Left kidney (tissue), 2 donors: ENCODE results near the gene PRDM16. TPM values are rescaled to one million over a fixed set of nuclear protein-coding genes. Genes with fewer than 3 reads are reported as not detected.

ENCODE experiments used
- DNase-seq: peaks from one replicate; pipeline ENCODE4 v3.0.0-alpha.2; 2013
- polyA plus RNA-seq: library from polyadenylated mRNA; unstranded; fragments of 120-200 nt; gene quantifications from one replicate; pipeline ENCODE4 v1.2.1, GENCODE V29; 2013; ENCODE audit not compliant: insufficient read length

PRDM16 gene
- polyA plus RNA-seq, 1 donor = 7.3 TPM

GRCh38 chr1:3124246-3124645, 55.2 kb downstream of the PRDM16 start:
- DNase-seq = no peak

- DNase-seq = no peak
Measured at GRCh38 chr1:3125078-3125477, 56.1 kb downstream of the PRDM16 start.

- DNase-seq = no peak
Measured at GRCh38 chr1:3125546-3126368, 56.8 kb downstream of the PRDM16 start.

GRCh38 chr1:3126756-3127678, 58.0 kb downstream of the PRDM16 start:
- no peak for DNase-seq

- no peak for DNase-seq
Measured at GRCh38 chr1:3127738-3128137, 58.7 kb downstream of the PRDM16 start.

GRCh38 chr1:3128431-3129132, 59.6 kb downstream of the PRDM16 start:
- DNase-seq = no peak

- no peak for DNase-seq
Measured at GRCh38 chr1:3129133-3129490, 60.1 kb downstream of the PRDM16 start.

GRCh38 chr1:3130268-3130667, 61.3 kb downstream of the PRDM16 start:
- no peak for DNase-seq

GRCh38 chr1:3132660-3133059, 63.7 kb downstream of the PRDM16 start:
- DNase-seq = no peak

- no peak for DNase-seq
Measured at GRCh38 chr1:3133686-3134085, 64.7 kb downstream of the PRDM16 start.

GRCh38 chr1:3134381-3135072, 65.5 kb downstream of the PRDM16 start:
- no peak for DNase-seq

GRCh38 chr1:3135073-3135702, 66.2 kb downstream of the PRDM16 start:
- no peak for DNase-seq

- no peak for DNase-seq
Measured at GRCh38 chr1:3135744-3136455, 66.9 kb downstream of the PRDM16 start.

- DNase-seq = no peak
Measured at GRCh38 chr1:3136532-3136931, 67.5 kb downstream of the PRDM16 start.

GRCh38 chr1:3137111-3138100, 68.4 kb downstream of the PRDM16 start:
- no peak for DNase-seq

GRCh38 chr1:3138623-3139151, 69.7 kb downstream of the PRDM16 start:
- no peak for DNase-seq

GRCh38 chr1:3139451-3139852, 70.4 kb downstream of the PRDM16 start:
- no peak for DNase-seq

GRCh38 chr1:3139871-3140361, 70.9 kb downstream of the PRDM16 start:
- DNase-seq = no peak

- no peak for DNase-seq
Measured at GRCh38 chr1:3140437-3140836, 71.4 kb downstream of the PRDM16 start.
